ENCODE measurements around the gene ARPC2.

The ARPC2 gene

DNA sequence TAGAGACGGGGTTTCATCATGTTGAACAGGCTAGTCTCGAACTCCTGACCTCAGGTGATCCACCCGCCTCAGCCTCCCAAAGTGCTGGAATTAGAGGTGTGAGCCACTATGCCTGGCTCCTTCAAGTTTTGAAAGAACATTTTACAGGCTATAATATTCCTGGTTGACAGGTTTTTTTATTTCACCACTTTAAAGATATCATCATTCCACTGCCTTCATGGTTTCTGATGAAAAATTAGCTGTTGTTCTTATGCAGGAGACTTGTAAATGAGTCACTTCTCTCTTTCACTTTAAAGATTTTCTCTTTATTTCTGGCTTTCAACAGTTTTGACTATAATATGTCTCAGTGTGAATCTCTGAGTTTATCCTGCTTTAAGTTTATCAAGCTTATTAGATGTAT is 7.9 kb upstream of the ARPC2 start:
- no peak for DNase-seq

- no peak for DNase-seq
Measured at GRCh38 chr2:218214116-218214515, 2.9 kb upstream of the ARPC2 start.

DNA sequence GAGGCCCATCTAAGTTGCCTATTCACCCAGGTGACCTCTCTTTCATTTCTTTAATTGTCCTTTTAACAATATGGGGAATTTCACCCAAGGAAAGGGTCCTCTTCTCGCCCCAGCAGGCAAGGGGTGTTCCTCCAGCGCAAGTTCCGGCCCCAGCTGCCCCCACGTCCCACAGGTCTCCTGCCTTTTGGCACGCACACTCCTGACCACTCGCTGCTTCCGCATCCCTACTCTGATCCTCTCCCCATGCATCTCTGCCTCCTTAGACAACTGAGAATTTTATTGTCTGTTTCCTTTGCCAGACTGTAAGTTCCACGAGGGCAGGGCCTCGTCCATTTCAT is 684 bp upstream of the ARPC2 start:
- no peak for DNase-seq

- peak; percentile 75 for DNase-seq
Measured at GRCh38 chr2:218217360-218218267, 625 bp downstream of the ARPC2 start.

GRCh38 chr2:218218268-218219185 is 1.5 kb downstream of the ARPC2 start:
- no peak for DNase-seq

DNA sequence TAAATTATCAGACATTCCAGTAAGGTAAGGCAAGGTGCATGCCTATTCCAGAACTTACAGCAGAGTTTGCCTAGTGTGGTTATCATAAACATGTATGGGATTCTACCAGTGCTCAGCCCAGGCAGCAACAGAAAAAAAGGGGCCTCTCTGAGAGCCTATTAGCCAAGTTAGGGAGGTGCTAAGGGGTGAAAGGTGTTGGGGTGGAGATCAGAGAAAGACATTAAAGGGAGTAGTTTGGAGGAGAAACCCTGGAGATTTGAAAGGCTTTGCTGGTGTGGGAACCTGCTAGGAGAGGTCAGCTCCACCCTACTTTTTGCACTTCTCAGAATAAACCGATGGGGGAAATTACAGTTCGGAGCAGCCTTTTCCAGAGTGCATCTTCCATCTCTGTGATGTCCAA is 2.9 kb downstream of the ARPC2 start:
- no peak for DNase-seq

GRCh38 chr2:218221000-218221399 is 4.0 kb downstream of the ARPC2 start:
- DNase-seq, result no peak

DNA sequence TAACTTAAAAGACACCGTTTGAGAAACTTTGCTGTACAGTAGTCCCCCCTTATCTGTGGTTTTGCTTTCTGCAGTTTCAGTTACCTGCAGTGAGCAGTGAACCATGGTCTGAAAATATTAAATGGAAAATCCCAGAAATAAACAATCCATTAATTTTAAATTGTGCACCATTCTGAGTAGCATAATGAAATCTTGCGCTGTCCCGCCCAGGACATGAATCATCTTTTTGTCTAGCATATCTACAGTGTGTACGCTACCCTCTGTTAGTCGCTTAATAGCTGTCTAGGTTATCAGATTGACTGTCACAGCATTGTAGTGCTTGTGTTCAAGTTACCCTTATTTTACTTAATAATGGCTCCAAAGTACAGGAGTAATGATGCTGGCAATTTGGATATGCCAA is 6.1 kb downstream of the ARPC2 start:
- DNase-seq, result no peak

DNA sequence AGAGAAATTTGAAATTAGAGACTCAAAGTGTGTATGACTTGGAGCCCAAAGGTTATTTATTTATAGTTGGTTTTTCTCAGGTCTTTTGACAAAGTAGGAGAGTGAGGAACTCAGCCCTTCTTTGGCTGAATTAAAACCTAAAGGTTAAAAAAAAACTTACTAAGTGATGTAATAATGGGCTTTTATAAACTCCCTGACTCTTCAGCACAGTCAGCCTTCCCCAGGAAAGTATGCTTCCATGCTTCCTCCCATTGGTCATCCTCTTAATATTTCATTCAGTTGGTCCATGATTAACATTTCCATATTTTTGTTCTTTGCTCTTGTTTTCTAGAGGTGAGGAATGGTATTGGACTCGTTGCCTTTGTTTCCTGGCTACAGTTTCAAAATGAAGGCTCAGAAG is 7.2 kb downstream of the ARPC2 start:
- DNase-seq, result no peak

DNA sequence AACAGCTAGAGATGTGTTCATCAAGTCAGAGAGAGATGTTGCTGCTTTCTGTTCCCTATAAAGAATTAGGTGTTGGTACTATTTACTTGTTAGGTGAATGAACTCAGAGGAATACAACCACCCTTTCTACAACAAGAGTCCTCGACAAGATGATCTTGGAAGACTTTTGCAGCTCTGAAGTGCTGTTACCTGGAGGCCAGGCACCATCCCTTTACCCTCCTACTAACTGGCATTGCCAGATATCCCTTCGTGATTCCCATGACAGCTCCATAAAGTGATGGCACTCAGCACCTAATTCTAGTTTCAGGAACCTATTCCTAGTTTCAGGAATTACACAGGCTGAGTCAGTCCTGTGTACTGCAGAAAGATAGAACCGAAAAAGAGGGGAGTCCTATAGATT is 9.9 kb downstream of the ARPC2 start:
- no peak for DNase-seq

DNA sequence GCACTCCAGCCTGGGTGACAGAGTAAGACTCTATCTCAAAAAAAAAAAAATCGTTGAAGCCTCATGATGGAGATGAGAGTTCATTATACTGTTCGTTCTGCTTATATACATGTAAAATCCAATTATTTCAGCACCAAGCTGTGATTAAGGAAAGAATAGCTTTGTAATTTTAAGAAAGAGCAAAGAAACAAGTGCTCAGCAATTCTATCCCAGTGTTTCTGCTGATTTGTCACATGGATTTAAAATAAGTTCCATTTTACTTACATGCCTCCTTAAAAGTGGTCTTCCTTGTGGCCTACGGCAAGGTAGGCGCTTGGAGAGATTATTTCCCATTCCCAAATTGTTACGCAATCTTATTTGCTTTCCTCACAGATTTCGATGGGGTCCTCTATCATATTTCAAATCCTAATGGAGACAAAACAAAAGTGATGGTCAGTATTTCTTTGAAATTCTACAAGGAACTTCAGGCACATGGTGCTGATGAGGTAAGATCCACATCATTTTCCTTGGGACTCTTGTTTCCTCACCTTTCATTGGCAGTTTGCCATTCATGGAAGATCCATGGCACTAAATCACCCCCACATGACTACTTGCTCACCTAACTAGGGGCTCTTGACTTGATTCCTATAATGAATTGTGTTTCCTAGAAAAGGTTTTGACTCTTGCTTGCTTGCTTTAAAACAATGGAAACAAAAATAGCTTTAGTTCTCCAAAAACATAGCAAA is 11.5 kb downstream of the ARPC2 start:
- DNase-seq, result no peak

DNA sequence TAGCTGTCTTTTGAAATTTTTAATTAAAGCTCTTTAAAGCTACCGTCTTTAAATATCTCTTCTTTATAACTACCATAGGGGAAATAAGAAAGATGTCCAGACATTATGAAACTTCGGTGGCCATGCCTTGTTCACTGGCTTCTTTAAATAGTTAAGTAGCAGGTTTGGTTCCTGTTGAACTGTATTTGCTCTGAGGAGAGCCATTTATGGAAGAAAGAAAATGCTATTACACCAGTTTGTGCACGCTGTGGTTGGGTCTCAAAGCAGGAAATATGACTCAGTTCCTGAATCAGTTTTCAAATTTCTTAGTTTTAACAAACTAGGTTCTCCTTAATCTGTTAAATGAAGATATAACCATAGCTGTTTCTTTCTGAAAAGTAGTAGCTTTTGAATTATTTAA is 12.2 kb downstream of the ARPC2 start:
- DNase-seq, result no peak

DNA sequence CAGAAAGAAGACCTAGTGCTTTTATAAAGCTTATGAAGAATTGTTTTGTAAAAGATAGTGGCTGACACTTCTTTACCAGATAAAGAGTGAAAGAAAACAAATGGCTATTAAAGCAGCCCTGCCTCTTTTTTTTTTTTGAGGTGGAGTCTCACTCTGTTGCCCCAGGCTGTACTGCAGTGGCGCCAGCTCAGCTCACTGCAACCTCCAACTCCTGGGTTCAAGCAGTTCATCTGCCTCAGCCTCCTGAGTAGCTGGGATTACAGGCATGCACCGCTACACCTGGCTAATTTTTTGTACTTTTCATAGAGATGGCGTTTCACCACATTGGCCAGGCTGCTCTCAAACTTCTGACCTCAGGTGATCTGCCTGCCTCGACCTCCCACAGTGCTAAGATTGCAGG is 12.9 kb downstream of the ARPC2 start:
- DNase-seq, result no peak

DNA sequence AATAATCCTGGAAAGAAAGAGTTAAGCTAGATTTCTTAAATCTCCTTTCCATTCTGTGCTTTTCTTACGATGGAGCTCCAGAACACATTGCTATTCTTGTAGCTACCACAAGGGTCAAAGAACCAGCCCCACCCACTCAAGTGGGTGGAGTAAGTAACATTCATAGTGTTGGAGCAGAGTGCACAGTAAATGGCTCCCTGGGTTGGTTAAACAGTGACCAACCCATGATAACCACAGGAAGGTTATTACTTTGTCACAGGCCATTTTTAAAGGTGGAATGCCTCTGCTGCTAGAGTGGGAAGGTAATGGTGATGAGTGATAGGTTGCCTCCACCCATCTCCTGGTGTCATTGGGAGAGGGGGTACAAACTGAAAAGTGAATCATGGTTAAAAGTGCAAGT is 13.9 kb downstream of the ARPC2 start:
- DNase-seq, result no peak

DNA sequence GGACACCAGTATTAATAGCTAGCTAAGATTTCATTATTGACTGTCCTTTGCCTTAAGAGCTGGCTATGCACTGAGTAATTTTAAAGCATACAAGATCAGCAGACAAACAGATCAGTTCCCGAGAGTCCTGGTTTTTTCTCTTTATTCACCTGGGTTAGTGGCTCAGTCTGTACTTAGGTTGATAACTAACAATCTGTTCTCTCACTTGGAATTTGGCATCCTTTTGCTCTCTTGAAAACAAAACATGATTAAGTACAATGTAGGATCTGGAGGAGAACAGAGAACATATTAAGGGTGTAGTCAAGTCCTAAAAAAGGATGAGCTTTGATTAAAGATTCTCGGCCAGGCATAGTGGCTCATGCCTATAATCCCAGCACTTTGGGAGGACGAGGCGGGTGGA is 16.6 kb downstream of the ARPC2 start:
- DNase-seq, result no peak

DNA sequence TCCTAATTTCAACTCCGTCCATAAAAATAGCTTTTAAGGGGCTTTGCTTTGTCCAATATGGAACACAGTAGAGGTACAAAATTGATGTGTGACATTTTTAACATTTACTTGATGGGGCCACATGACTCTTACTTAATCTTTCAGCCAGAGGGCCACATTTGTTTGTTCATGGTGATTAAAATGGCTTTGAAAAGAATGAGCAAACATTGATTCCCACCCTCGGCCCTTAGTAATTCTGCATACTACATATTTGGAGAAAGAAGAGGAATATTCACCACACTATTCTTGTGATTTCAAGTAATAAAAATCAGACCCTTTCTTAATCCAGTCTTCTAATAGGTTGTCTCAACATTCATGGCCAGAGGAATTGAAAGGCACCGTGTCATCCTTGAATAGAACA is 17.5 kb downstream of the ARPC2 start:
- DNase-seq, result no peak

- DNase-seq, result no peak
Measured at GRCh38 chr2:218235017-218235416, 18.0 kb downstream of the ARPC2 start.

DNA sequence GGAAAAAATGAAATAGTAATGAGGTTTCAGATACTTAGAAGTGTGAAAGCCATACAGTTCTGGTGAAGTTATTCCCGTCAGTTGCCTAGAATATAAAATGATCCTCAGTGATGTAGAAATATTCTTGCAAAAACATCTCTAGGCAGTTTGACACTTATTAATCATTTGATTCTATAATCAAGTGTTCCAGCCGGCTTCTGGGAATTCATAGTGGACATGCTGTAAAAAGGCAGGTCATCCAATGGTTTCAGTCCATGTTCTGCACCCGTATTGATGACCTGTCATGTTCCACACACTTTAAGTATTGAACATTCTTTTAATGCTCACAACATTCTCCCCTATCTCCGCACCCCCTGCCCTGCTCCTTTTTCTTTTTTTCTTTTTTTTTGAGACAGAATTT is 19.8 kb downstream of the ARPC2 start:
- no peak for DNase-seq

GRCh38 chr2:218238887-218239286 is 21.9 kb downstream of the ARPC2 start:
- DNase-seq, result no peak

DNA sequence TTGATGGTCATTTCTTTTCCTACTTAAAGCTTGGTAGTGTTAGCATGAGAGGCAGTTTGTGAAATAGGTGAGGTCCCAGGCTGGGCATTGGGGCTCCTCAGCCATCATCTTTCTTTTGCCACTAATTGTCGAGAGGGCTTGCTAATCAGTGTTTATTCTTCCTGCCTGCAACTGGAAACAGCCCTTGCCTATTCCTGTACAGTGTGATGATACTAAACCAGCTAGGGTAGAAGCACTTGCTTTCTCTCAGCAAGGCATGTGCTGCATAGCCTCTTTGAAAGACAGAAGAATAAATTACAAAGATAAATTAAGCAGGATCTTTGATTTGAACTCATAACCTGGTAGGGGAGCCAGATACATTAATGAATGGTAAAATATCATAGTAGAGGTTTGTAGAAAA is 27.2 kb downstream of the ARPC2 start:
- DNase-seq, result no peak

DNA sequence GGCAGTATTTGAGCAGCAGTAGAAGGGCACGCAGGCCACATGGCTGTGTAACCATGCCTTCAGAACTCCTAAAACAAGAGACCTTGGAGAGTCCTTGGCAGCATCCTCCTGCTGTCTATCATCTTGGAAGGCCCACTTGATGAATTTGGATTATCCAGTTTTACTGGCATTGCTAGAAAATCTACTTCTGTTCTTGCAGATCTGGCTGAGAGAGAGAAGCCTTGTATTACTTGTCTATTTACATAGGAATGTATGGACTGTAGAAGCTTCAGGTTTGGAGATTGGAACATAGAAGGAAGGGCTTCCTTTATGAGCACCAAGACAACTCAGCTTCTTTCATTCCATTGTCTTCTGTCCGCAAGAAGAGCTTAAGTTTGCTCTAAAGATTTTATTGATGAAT is 27.7 kb downstream of the ARPC2 start:
- no peak for DNase-seq

DNA sequence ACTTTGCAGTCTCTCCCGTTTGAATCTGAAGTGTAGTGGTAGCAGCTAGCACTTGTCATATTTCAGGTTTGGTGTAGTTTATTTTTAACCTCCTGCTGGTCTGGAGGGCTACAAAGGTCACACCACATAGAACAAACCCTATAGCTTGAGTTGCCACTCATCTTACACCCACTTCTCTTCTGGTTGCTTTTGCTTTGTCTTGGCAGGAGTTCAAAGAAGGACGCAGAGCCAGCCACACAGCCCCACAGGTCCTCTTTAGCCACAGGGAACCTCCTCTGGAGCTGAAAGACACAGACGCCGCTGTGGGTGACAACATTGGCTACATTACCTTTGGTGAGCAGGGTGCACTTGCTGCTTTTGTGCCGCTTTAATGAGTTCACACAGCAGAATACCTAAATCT is 28.2 kb downstream of the ARPC2 start:
- DNase-seq, result no peak

GRCh38 chr2:218249691-218250090 is 32.7 kb downstream of the ARPC2 start:
- no peak for DNase-seq
